ENCODE measurements around the gene MRGPRX4.

Gene MRGPRX4

DNA sequence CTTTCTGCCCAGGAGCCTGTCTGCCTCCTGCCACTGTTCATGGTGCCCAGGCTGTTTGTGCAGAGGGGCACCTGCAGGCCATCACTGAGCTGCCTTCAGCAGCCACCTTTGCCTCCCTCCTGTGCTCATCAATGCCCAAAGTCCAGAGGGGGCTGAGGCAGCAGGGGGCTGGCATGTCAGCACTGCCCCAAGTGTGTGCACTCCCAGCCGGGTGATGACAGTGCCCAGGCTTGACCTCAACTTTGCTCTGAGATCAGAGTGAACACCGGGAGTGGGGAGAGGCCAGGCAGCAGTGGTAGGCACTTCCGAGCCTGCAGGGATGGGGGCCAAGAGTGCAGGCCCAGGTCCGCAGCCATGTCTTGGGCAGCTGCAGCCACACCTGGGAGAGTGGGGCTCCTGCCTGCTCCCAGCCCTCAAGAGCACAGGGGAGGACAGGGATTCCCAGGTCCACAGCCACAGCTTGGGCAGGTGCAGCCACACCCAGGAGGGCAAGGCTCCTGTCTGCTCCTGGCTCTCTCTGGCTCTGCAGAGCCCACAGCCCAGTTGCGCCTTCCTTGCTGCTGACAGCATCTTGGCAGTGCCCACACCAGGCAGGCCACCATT, 48.7 kb downstream of the MRGPRX4 start:
- TF ChIP-seq, protein P1, sequence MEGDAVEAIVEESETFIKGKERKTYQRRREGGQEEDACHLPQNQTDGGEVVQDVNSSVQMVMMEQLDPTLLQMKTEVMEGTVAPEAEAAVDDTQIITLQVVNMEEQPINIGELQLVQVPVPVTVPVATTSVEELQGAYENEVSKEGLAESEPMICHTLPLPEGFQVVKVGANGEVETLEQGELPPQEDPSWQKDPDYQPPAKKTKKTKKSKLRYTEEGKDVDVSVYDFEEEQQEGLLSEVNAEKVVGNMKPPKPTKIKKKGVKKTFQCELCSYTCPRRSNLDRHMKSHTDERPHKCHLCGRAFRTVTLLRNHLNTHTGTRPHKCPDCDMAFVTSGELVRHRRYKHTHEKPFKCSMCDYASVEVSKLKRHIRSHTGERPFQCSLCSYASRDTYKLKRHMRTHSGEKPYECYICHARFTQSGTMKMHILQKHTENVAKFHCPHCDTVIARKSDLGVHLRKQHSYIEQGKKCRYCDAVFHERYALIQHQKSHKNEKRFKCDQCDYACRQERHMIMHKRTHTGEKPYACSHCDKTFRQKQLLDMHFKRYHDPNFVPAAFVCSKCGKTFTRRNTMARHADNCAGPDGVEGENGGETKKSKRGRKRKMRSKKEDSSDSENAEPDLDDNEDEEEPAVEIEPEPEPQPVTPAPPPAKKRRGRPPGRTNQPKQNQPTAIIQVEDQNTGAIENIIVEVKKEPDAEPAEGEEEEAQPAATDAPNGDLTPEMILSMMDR (conservative IDR thresholded peaks at IDR 0.05), result no peak
- H3K27ac ChIP-seq, result no peak overlapping the region

DNA sequence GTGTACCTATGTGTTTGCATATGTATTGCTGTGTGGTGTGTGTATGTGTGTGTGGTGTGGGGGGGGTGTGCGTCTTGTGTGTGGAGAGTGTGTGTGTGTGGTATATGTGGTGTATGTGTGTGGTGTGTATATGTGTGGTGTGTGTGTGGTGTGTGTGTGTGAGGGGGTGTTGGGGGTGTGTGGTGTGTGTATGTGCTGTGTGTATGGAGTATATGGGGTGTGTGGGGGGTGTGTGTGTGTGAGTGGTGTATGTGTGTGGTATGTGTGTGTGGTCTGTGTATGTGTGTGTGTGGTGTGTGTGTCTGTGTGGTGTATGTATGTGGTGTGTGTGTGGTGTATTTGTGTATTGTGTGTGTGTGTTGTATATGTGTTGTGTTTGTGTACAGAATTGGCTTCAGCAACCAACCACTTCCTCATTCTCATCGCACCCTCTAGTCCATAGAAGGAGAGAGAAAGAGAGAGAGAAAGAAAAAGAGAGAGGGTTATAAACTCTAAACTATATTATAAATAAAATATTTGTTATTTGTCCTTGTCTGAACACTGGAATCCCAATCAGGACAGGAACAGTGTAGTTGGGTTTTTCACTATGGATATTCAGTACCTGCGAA, 50.3 kb downstream of the MRGPRX4 start:
- no peak overlapping the region for H3K27ac ChIP-seq
- TF ChIP-seq, protein P1 (conservative IDR thresholded peaks at IDR 0.05), result no peak

Measured in VCaP (cell line).